SK-N-SH treated with all-trans-retinoic acid at 6 μM for 48 hours (cell line): ENCODE results near the gene PANX1.

ENCODE experiments used
- CREB5 ChIP-seq: fragments of 250-450 bp; sonication (Bioruptor Pico); IDR thresholded peaks from 2 replicates; pipeline ENCODE4 v1.5.1; 2020; ENCODE audit warnings: low read depth, mild to moderate bottlenecking, moderate library complexity
- CSDC2 ChIP-seq: fragments of 250-450 bp; sonication (Bioruptor Pico); IDR thresholded peaks from 2 replicates; pipeline ENCODE4 v1.5.0; 2020; ENCODE audit warnings: mild to moderate bottlenecking, moderate library complexity
- PATZ1 ChIP-seq: fragments of 250-450 bp; sonication (Bioruptor Pico); IDR thresholded peaks from 2 replicates; pipeline ENCODE4 v1.8.0; 2020; ENCODE audit warnings: mild to moderate bottlenecking, moderate library complexity, borderline replicate concordance
- POU6F1 ChIP-seq: fragments of 250-450 bp; sonication (Bioruptor Pico); IDR thresholded peaks from 2 replicates; pipeline ENCODE4 v1.8.0; 2021; ENCODE audit warnings: low read depth, mild to moderate bottlenecking, moderate library complexity, borderline replicate concordance
- PPARA ChIP-seq: fragments of 250-450 bp; sonication (Bioruptor Pico); IDR thresholded peaks from 2 replicates; pipeline ENCODE4 v1.5.0; 2020; ENCODE audit warnings: mild to moderate bottlenecking, borderline replicate concordance
- RARB ChIP-seq: fragments of 250-450 bp; sonication (Bioruptor Pico); IDR thresholded peaks from 2 replicates; pipeline ENCODE4 v1.8.0; 2021; ENCODE audit warnings: mild to moderate bottlenecking, moderate library complexity
- TCF4 ChIP-seq: fragments of 250-450 bp; sonication (Bioruptor Pico); IDR thresholded peaks from 2 replicates; pipeline ENCODE4 v1.8.0; 2021; ENCODE audit warnings: mild to moderate bottlenecking, moderate library complexity, borderline replicate concordance
- TOX ChIP-seq: fragments of 250-450 bp; sonication (Bioruptor Pico); IDR thresholded peaks from 2 replicates; pipeline ENCODE4 v1.8.0; 2021; ENCODE audit warnings: mild to moderate bottlenecking, moderate library complexity, borderline replicate concordance
- ZFP3 ChIP-seq: fragments of 250-450 bp; sonication (Bioruptor Pico); IDR thresholded peaks from 2 replicates; pipeline ENCODE4 v1.5.0; 2020; ENCODE audit warnings: mild to moderate bottlenecking, moderate library complexity
- ZFP30 ChIP-seq: fragments of 450-650 bp; formaldehyde crosslinking; IDR thresholded peaks from 2 replicates; pipeline ENCODE4 v1.5.0; 2022; ENCODE audit warnings: mild to moderate bottlenecking, moderate library complexity
- ZNF565 ChIP-seq: fragments of 450-650 bp; formaldehyde crosslinking; conservative IDR thresholded peaks from 2 replicates; pipeline ENCODE4 v1.5.0; 2020; ENCODE audit warnings: low read depth, mild to moderate bottlenecking, moderate library complexity
- ZNF70 ChIP-seq: fragments of 450-650 bp; formaldehyde crosslinking; IDR thresholded peaks from 2 replicates; pipeline ENCODE4 v1.5.0; 2020; ENCODE audit warnings: mild to moderate bottlenecking, moderate library complexity
- ZNF8 ChIP-seq: fragments of 450-650 bp; formaldehyde crosslinking; IDR thresholded peaks from 2 replicates; pipeline ENCODE4 v1.5.0; 2020; ENCODE audit warnings: mild to moderate bottlenecking, moderate library complexity

DNA sequence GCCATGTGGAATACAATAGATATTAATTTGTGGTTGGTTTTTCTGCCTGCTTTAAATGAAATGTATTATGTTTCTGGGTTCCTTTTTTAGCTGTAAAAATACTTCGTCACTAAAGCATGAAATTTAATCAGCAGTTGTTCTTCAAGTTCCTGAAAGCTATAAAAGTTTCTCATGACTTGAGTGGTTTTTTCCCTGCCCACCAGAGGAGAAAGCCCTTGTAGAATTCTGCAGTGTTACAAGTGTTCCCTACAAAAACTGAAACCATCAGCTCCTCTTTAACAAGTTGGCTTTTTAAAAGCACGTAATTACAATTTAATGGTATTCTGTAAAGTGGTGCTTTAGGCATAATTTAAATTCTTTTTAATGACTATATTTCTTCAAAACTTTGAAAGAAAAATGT, 56.2 kb downstream of the PANX1 start:
- no peak for TF ChIP-seq ZNF8 (CRISPR knock-in tag)
- TF ChIP-seq ZNF70 (CRISPR knock-in tag): no peak
- TF ChIP-seq POU6F1 (CRISPR knock-in tag): no peak
- TF ChIP-seq PATZ1 (CRISPR knock-in tag): no peak
- no peak for TF ChIP-seq RARB (CRISPR knock-in tag)
- no peak for TF ChIP-seq TCF4 (CRISPR knock-in tag)
- no peak for TF ChIP-seq CSDC2 (CRISPR knock-in tag)
- no peak for TF ChIP-seq ZFP3 (CRISPR knock-in tag)
- TF ChIP-seq TOX (CRISPR knock-in tag): no peak
- no peak for TF ChIP-seq CREB5
- TF ChIP-seq ZFP30 (CRISPR knock-in tag): no peak
- TF ChIP-seq ZNF565 (CRISPR knock-in tag): no peak
- TF ChIP-seq PPARA (CRISPR knock-in tag): no peak
